HepG2 (cell line): ENCODE data around the gene THBS1. TPM values are rescaled to one million over a fixed set of nuclear protein-coding genes. Genes with fewer than 3 reads are reported as not detected.

Experiments
- ATAC-seq: fragments of 200-7000 bp; cut with Tn5 transposase; 3 replicates; pipeline ENCODE4 v1.9.1; 2020; ENCODE audit warnings: mild to moderate bottlenecking, moderate library complexity
- BruUV-seq: library from RNA; stranded (reverse); fragments of 400-500 nt; replicated peaks from 2 replicates; lab custom pipeline; 2021; lab: Mats Ljungman, UMichigan
- CTCF ChIA-PET: fragments of 300-600 bp; formaldehyde crosslinking; extraction: SDS; loops from one replicate; lab custom pipeline; 2021; ENCODE audit warnings: low total read pairs, inconsistent platforms, low intra/inter-chr PET ratio; lab: Yijun Ruan, JAX
- POLR2A ChIA-PET: fragments of 350-600 bp; sonication (Branson Sonifier 250); formaldehyde crosslinking; loops from one replicate; lab custom pipeline; 2020; ENCODE audit warnings: antibody characterized with exemption, inconsistent platforms; lab: Yijun Ruan, JAX
- DNase-seq: peaks from one replicate; pipeline ENCODE4 v3.0.0-alpha.2; 2015; ENCODE audit warnings: low spot score
- FAIRE-seq: peaks from 3 replicates; lab custom pipeline; 2011; peaks lifted over from hg19 to GRCh38; lab: Jason Lieb, UNC
- H2AFZ ChIP-seq: one replicate; pipeline ENCODE4 v1.6.1; 2011; ENCODE audit warnings: low read length, inconsistent platforms
- H3K27ac ChIP-seq: fragments of 300-600 bp; 3 replicates; pipeline ENCODE4 v1.8.0; 2011; ENCODE audit warnings: mixed run types, mild to moderate bottlenecking, mixed read lengths, low read length, inconsistent platforms; ENCODE audit not compliant: insufficient read depth; ENCODE audit errors: extremely low read length
- H3K27me3 ChIP-seq, 2 experiments: fragments of 200-600 bp in 1 of 2; 2 replicates in 1 of 2; 3 replicates in 1 of 2; pipeline versions ENCODE4 v1.6.0 to v1.8.0; 2011; ENCODE audit warnings: low read length in 2 of 2, mild to moderate bottlenecking in 2 of 2, moderate library complexity in 2 of 2, inconsistent platforms in 1 of 2; ENCODE audit not compliant: insufficient read depth in 2 of 2, control insufficient read depth in 1 of 2
- H3K36me3 ChIP-seq, 2 experiments: fragments of 200-600 bp in 1 of 2; replicated peaks in 1 of 2; 2 replicates in 1 of 2; 3 replicates in 1 of 2; pipeline versions ENCODE4 v1.5.1 to v1.8.0; 2011; ENCODE audit warnings: low read length in 2 of 2, inconsistent platforms in 1 of 2; ENCODE audit not compliant: insufficient read depth in 2 of 2, control insufficient read depth in 1 of 2
- H3K4me1 ChIP-seq: 2 replicates; pipeline ENCODE4 v1.5.1; 2012; ENCODE audit warnings: low read length, inconsistent platforms; ENCODE audit not compliant: insufficient read depth
- H3K4me2 ChIP-seq: 2 replicates; pipeline ENCODE4 v1.6.0; 2011; ENCODE audit warnings: low read depth, low read length, inconsistent platforms
- H3K4me3 ChIP-seq, 3 experiments: fragments of 200-600 bp in 1 of 3; sonication (generic), shearing (Covaris generic) in 1 of 3; replicated peaks in 1 of 3; 2 replicates each; pipeline ENCODE4 v1.5.1; 2011 to 2016; ENCODE audit warnings: low read length in 3 of 3, inconsistent platforms in 2 of 3, low read depth in 2 of 3, mild to moderate bottlenecking in 2 of 3, control low read depth in 1 of 3, mixed read lengths in 1 of 3; ENCODE audit not compliant: insufficient read depth in 1 of 3
- H3K79me2 ChIP-seq: one replicate; pipeline ENCODE4 v1.6.1; 2011; ENCODE audit warnings: low read length, inconsistent platforms; ENCODE audit not compliant: insufficient read depth
- H3K9ac ChIP-seq: 2 replicates; pipeline ENCODE4 v1.6.0; 2011; ENCODE audit warnings: mild to moderate bottlenecking, low read depth, low read length, inconsistent platforms; ENCODE audit not compliant: insufficient read depth
- H3K9me3 ChIP-seq: 2 replicates; pipeline ENCODE4 v1.5.1; 2012; ENCODE audit warnings: mild to moderate bottlenecking, low read length
- H4K20me1 ChIP-seq: 2 replicates; pipeline ENCODE4 v1.6.0; 2011; ENCODE audit warnings: inconsistent platforms, mild to moderate bottlenecking, low read length, moderate library complexity; ENCODE audit not compliant: insufficient read depth
- HDAC2 ChIP-seq: sonication (generic); formaldehyde crosslinking; IDR thresholded peaks from 2 replicates; pipeline ENCODE4 v1.4.0; 2020; ENCODE audit warnings: missing genetic modification reagents
- MXI1 ChIP-seq: IDR thresholded peaks from 3 replicates; pipeline ENCODE4 v1.6.1; 2012; ENCODE audit warnings: low read depth, low read length, inconsistent platforms, borderline replicate concordance
- MYC ChIP-seq: sonication (generic); formaldehyde crosslinking; IDR thresholded peaks from 2 replicates; pipeline ENCODE4 v1.9.0; 2021; ENCODE audit warnings: missing genetic modification reagents, borderline replicate concordance
- NFIC ChIP-seq: IDR thresholded peaks from 2 replicates; pipeline ENCODE4 v1.6.1; 2012; ENCODE audit warnings: mild to moderate bottlenecking, low read length, inconsistent platforms
- POLR2G ChIP-seq: fragments of 200-400 bp; formaldehyde crosslinking; IDR thresholded peaks from 2 replicates; pipeline ENCODE4 v1.6.1; 2018; ENCODE audit warnings: mild to moderate bottlenecking, low read depth, low read length, moderate library complexity
- RXRA ChIP-seq: sonication (generic); formaldehyde crosslinking; IDR thresholded peaks from 2 replicates; pipeline ENCODE4 v1.5.1; 2020; ENCODE audit warnings: missing genetic modification reagents
- SAFB2 ChIP-seq: sonication (generic); formaldehyde crosslinking; IDR thresholded peaks from 2 replicates; pipeline ENCODE4 v1.5.1; 2020; ENCODE audit warnings: missing genetic modification reagents, low read depth, mild to moderate bottlenecking, borderline replicate concordance
- SATB2 ChIP-seq: sonication (generic); formaldehyde crosslinking; IDR thresholded peaks from 2 replicates; pipeline ENCODE4 v1.5.0; 2020; ENCODE audit warnings: missing genetic modification reagents
- THAP11 ChIP-seq: IDR thresholded peaks from 2 replicates; pipeline ENCODE4 v1.6.1; 2016; ENCODE audit warnings: missing biosample characterization, missing genetic modification reagents
- ZNF678 ChIP-seq: sonication (generic); formaldehyde crosslinking; IDR thresholded peaks from 2 replicates; pipeline ENCODE4 v1.4.0; 2020; ENCODE audit warnings: mild to moderate bottlenecking, missing genetic modification reagents
- ZNF746 ChIP-seq: sonication (generic); formaldehyde crosslinking; IDR thresholded peaks from 2 replicates; pipeline ENCODE4 v1.8.0; 2022; ENCODE audit warnings: mild to moderate bottlenecking, missing genetic modification reagents
- WGBS: methylation state at CpG from one replicate; pipeline ENCODE4 v1.1.6; 2017; ENCODE audit warnings: low lambda C conversion rate; 5-methylcytosine and 5-hydroxymethylcytosine counted together
- in situ Hi-C: cut with HindIII; loops from 2 replicates; pipeline ENCODE4 v1.10.0; 2017; ENCODE audit warnings: low pct_unique_long_range_greater_than_20kb; ENCODE audit not compliant: extremely low pct_ligation_motif_present
- intact Hi-C: fragments of 100-400 bp; cut with micrococcal nuclease; formaldehyde crosslinking; loops from one replicate; pipeline ENCODE4 v1.10.0; 2022; ENCODE audit not compliant: unreplicated experiment
- polyA plus RNA-seq, 8 experiments: library from polyadenylated mRNA; depleted of rRNA in 3 of 8; stranded (reverse) in 7 of 8; unstranded in 1 of 8; fragments of >200 nt; fragmentation: Illumina TruSeq in 4 of 8; extraction: Trizol in 4 of 8; gene quantifications; 2 replicates each; pipeline versions ENCODE4 v1.2.1 to v1.2.3, GENCODE V29; 2011 to 2016; ENCODE audit warnings: low read depth in 4 of 8, missing spikeins in 1 of 8, mixed read lengths in 1 of 8; ENCODE audit not compliant: insufficient read depth in 1 of 8
- total RNA-seq, 5 experiments: library from RNA; depleted of rRNA; stranded (reverse); fragments of >200 nt; fragmentation: Illumina TruSeq; extraction: Trizol; gene quantifications; 2 replicates each; pipeline ENCODE4 v1.2.3, GENCODE V29; 2016; ENCODE audit warnings: low read depth in 1 of 5
- TF ChIP-seq, protein P1 (sequence below): sonication (generic); formaldehyde crosslinking; IDR thresholded peaks from 2 replicates; pipeline ENCODE4 v1.4.0; 2020; ENCODE audit warnings: mild to moderate bottlenecking, missing genetic modification reagents
- TF ChIP-seq, protein P2 (sequence below): sonication (generic); formaldehyde crosslinking; IDR thresholded peaks from 2 replicates; pipeline ENCODE4 v1.5.0; 2020; ENCODE audit warnings: mild to moderate bottlenecking, missing genetic modification reagents

THBS1 gene
- total and polyA plus RNA-seq, 2 of the 13 experiments (the other 11 are each of a cell fraction or from before 2014, with no cell fraction given), result 54.7 to 67.1 TPM

DNA sequence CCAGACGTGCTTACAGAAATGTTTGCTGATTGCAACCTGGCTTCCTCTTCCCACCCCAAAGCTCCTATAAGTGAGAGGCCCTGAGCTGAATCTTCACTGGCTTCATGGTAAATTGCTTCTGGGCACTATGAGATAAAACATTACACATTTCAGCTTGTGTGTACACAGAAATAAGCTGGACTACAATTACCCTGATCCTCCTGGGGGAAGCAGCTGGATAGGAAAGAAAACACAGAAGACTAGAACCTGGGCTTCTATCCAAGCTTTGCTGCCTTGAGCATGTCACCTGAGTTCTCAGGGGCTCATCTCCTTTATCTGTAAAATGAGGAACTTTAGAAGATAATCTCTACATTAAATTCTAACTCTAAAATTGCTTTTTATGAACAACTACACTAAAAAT is 40.3 kb downstream of the THBS1 start:
- H3K27me3 ChIP-seq, result peaks cover 0 to 4% of the 10 kb centered on the region in 2 experiments; a peak in 1 of 5 replicates
- intact Hi-C loops, result no loop called here
- no peak for DNase-seq
- no peaks in the 10 kb centered on the region for H3K36me3 ChIP-seq
- ChIA-PET POLR2A (no interaction called here), CTCF (no interaction called here)
- no peak for FAIRE-seq
- no peak overlapping the region for H3K9ac ChIP-seq
- H3K9me3 ChIP-seq, result no peaks in the 10 kb centered on the region
- no TSS peak for BruUV-seq
- H3K79me2 ChIP-seq, result no peaks in the 10 kb centered on the region
- no peak overlapping the region for H2AFZ ChIP-seq
- H3K4me3 ChIP-seq, result no peak overlapping the region
- WGBS, result 0% methylated on average over 1 of the region's 1 CpG
- in situ Hi-C loops, result no loop called here
- no peak for ATAC-seq
- no peaks in the 10 kb centered on the region for H4K20me1 ChIP-seq
- H3K27ac ChIP-seq, result no peak overlapping the region
- TF ChIP-seq THAP11 (0 out of 2 replicates have a peak, but pooled peaks have one; percentile 18), NFIC (no peak)
- H3K4me1 ChIP-seq, result peaks cover 27% of the 10 kb centered on the region
- no peak overlapping the region for H3K4me2 ChIP-seq

DNA sequence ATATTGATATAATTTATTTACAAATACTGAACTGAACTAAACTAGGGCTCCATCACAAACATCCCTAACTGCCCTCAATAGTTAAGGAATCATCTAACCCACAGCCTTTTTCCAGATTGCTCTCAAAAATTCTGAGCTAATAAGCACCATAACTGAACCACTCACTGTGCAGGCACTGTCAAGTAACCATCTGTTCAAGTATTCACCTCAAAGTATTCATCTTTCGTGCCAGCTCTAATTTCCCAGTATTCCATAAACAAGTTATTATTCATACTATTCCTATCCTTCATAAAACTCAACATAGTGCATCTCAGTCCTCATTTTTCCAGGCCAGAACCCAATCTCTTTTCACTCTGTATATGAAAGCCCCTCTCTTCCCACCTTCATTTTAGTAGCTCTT is 41.1 kb downstream of the THBS1 start:
- TF ChIP-seq, protein P1, sequence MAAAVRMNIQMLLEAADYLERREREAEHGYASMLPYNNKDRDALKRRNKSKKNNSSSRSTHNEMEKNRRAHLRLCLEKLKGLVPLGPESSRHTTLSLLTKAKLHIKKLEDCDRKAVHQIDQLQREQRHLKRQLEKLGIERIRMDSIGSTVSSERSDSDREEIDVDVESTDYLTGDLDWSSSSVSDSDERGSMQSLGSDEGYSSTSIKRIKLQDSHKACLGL (CRISPR knock-in tag), result no peak
- TF ChIP-seq RXRA (CRISPR knock-in tag), result no peak
- TF ChIP-seq SATB2 (CRISPR knock-in tag), result no peak
- TF ChIP-seq ZNF678 (CRISPR knock-in tag), result no peak
- TF ChIP-seq POLR2G, result no peak
- no peak for TF ChIP-seq SAFB2
- TF ChIP-seq, protein P2, sequence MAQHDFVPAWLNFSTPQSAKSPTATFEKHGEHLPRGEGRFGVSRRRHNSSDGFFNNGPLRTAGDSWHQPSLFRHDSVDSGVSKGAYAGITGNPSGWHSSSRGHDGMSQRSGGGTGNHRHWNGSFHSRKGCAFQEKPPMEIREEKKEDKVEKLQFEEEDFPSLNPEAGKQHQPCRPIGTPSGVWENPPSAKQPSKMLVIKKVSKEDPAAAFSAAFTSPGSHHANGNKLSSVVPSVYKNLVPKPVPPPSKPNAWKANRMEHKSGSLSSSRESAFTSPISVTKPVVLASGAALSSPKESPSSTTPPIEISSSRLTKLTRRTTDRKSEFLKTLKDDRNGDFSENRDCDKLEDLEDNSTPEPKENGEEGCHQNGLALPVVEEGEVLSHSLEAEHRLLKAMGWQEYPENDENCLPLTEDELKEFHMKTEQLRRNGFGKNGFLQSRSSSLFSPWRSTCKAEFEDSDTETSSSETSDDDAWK (CRISPR knock-in tag), result no peak
- TF ChIP-seq ZNF746 (CRISPR knock-in tag), result no peak
- no peak for TF ChIP-seq MXI1
- TF ChIP-seq HDAC2, result no peak
- TF ChIP-seq MYC, result no peak
- 12% methylated on average over 1 of the region's 1 CpG for WGBS
- ChIA-PET CTCF (no interaction called here), POLR2A (no interaction called here)
- Histone ChIP-seq H3K4me1 (peaks cover 27% of the 10 kb centered on the region), H4K20me1 (no peaks in the 10 kb centered on the region), H3K9ac (no peak overlapping the region), H3K36me3 (no peaks in the 10 kb centered on the region), H3K27ac (no peak overlapping the region), H2AFZ (no peak overlapping the region), H3K9me3 (no peaks in the 10 kb centered on the region), H3K4me2 (no peak overlapping the region), H3K79me2 (no peaks in the 10 kb centered on the region), H3K4me3 (no peak overlapping the region), H3K27me3 (peaks cover 0 to 4% of the 10 kb centered on the region in 2 experiments; a peak in 1 of 5 replicates)
- in situ Hi-C loops, result no loop called here
- no peak for DNase-seq
- FAIRE-seq, result no peak
- no peak for ATAC-seq
- no TSS peak for BruUV-seq
- intact Hi-C loops, result no loop called here
